K562 (cell line): ENCODE data around the gene MTARC2.

ENCODE experiments used
- CBX8 ChIP-seq: fragments of 200-600 bp; sonication (generic); IDR thresholded peaks from 2 replicates; pipeline ENCODE4 v1.6.1; 2012; ENCODE audit warnings: borderline replicate concordance, mixed run types, low read depth, mild to moderate bottlenecking, moderate library complexity, mixed read lengths, low read length, control low read depth, inconsistent platforms; ENCODE audit not compliant: poor library complexity, severe bottlenecking; ENCODE audit errors: extremely low read depth
- CTBP1 ChIP-seq: fragments of 450-650 bp; IDR thresholded peaks from 2 replicates; pipeline ENCODE4 v1.6.1; 2016; ENCODE audit warnings: borderline replicate concordance
- PRPF4 ChIP-seq: fragments of 200-400 bp; formaldehyde crosslinking; IDR thresholded peaks from one replicate; pipeline ENCODE4 v1.6.1; 2017; ENCODE audit warnings: low read length, low read depth, mild to moderate bottlenecking; ENCODE audit not compliant: insufficient read depth, poor library complexity, severe bottlenecking
- TARDBP ChIP-seq: fragments of 450-650 bp; IDR thresholded peaks from 2 replicates; pipeline ENCODE4 v1.6.1; 2016
- TCF7L2 ChIP-seq: fragments of 150-350 bp; IDR thresholded peaks from 2 replicates; pipeline ENCODE4 v1.6.1; 2016; ENCODE audit warnings: low read depth, mild to moderate bottlenecking, low read length, moderate library complexity
- YY1 ChIP-seq, 3 experiments: IDR thresholded peaks; 2 replicates each; pipeline ENCODE4 v1.6.1; 2011; ENCODE audit warnings: low read length in 2 of 3, mild to moderate bottlenecking in 2 of 3, moderate library complexity in 2 of 3, borderline replicate concordance in 1 of 3, control low read depth in 1 of 3, low read depth in 1 of 3; ENCODE audit not compliant: insufficient read depth in 3 of 3, insufficient replicate concordance in 2 of 3, control insufficient read depth in 1 of 3, insufficient read length in 1 of 3; ENCODE audit errors: extremely low read depth in 1 of 3
- ZBTB7A ChIP-seq: IDR thresholded peaks from 2 replicates; pipeline ENCODE4 v1.6.1; 2011; ENCODE audit warnings: low read depth, mild to moderate bottlenecking, low read length, moderate library complexity, borderline replicate concordance; ENCODE audit not compliant: control insufficient read depth
- ZNF133 ChIP-seq: fragments of 250-450 bp; sonication (Bioruptor Pico); IDR thresholded peaks from 2 replicates; pipeline ENCODE4 v1.4.0; 2020; ENCODE audit warnings: mild to moderate bottlenecking
- ZNF707 ChIP-seq: fragments of 250-450 bp; sonication (Bioruptor Pico); conservative IDR thresholded peaks from 2 replicates; pipeline ENCODE4 v1.8.0; 2022; ENCODE audit warnings: inconsistent platforms, mild to moderate bottlenecking, moderate library complexity
- TF ChIP-seq, protein P1 (sequence below): sonication (generic); formaldehyde crosslinking; IDR thresholded peaks from 2 replicates; pipeline ENCODE4 v1.9.0; 2022; ENCODE audit warnings: mild to moderate bottlenecking, missing genetic modification reagents
- TF ChIP-seq, protein P2 (sequence below): sonication (generic); formaldehyde crosslinking; IDR thresholded peaks from 2 replicates; pipeline ENCODE4 v1.8.0; 2023; ENCODE audit warnings: mild to moderate bottlenecking, missing genetic modification reagents
- TF ChIP-seq, protein P3 (sequence below), 3 experiments: IDR thresholded peaks in 2 of 3; conservative IDR thresholded peaks in 1 of 3; 2 replicates each; pipeline ENCODE4 v1.5.1; 2011 to 2012; ENCODE audit warnings: low read length in 3 of 3, mild to moderate bottlenecking in 3 of 3, control low read depth in 2 of 3, improper control_type of control experiment in 1 of 3, inconsistent platforms in 1 of 3, low read depth in 1 of 3, mixed read lengths in 1 of 3, moderate library complexity in 1 of 3; ENCODE audit not compliant: insufficient read depth in 2 of 3
- TF ChIP-seq, protein P4 (sequence below): sonication (generic); formaldehyde crosslinking; IDR thresholded peaks from 2 replicates; pipeline ENCODE4 v1.8.0; 2022; ENCODE audit warnings: mild to moderate bottlenecking, low read depth, missing genetic modification reagents

DNA sequence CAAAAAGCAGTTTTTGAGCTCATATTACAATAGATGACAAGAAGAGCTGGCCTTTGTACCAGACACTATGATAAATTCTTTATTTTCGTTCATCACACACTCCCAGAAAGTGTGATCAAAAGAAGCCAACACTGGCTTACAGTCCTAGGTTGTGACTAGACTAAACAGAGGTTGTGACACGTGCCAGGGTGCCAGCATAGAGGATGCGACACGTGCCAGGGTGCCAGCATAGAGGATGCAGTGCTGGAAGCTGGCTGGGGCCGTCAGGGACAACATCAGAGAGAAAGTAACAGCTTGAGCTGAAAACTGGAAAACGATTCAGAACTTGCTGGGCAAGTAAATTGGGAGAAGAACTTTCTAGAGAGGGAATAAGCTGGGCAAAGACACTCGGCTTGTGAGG is 40.8 kb downstream of the MTARC2 start:
- TF ChIP-seq ZBTB7A (no peak), CBX8 (no peak), ZNF707 (CRISPR knock-in tag) (no peak), TARDBP (no peak), PRPF4 (no peak), ZNF133 (CRISPR knock-in tag) (no peak), CTBP1 (no peak), YY1 (IDR thresholded peaks at IDR 0.05; ENCODE audit: borderline replicate concordance in 1 of 3, control insufficient read depth in 1 of 3, extremely low read depth in 1 of 3, insufficient read depth in 3 of 3, insufficient read length in 1 of 3, insufficient replicate concordance in 2 of 3, low read depth in 1 of 3, low read length in 2 of 3) (no peak), TCF7L2 (no peak)
- TF ChIP-seq, protein P1, sequence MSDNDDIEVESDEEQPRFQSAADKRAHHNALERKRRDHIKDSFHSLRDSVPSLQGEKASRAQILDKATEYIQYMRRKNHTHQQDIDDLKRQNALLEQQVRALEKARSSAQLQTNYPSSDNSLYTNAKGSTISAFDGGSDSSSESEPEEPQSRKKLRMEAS (CRISPR knock-in tag), result no peak
- TF ChIP-seq, protein P2, sequence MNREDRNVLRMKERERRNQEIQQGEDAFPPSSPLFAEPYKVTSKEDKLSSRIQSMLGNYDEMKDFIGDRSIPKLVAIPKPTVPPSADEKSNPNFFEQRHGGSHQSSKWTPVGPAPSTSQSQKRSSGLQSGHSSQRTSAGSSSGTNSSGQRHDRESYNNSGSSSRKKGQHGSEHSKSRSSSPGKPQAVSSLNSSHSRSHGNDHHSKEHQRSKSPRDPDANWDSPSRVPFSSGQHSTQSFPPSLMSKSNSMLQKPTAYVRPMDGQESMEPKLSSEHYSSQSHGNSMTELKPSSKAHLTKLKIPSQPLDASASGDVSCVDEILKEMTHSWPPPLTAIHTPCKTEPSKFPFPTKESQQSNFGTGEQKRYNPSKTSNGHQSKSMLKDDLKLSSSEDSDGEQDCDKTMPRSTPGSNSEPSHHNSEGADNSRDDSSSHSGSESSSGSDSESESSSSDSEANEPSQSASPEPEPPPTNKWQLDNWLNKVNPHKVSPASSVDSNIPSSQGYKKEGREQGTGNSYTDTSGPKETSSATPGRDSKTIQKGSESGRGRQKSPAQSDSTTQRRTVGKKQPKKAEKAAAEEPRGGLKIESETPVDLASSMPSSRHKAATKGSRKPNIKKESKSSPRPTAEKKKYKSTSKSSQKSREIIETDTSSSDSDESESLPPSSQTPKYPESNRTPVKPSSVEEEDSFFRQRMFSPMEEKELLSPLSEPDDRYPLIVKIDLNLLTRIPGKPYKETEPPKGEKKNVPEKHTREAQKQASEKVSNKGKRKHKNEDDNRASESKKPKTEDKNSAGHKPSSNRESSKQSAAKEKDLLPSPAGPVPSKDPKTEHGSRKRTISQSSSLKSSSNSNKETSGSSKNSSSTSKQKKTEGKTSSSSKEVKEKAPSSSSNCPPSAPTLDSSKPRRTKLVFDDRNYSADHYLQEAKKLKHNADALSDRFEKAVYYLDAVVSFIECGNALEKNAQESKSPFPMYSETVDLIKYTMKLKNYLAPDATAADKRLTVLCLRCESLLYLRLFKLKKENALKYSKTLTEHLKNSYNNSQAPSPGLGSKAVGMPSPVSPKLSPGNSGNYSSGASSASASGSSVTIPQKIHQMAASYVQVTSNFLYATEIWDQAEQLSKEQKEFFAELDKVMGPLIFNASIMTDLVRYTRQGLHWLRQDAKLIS, result no peak
- TF ChIP-seq, protein P3, sequence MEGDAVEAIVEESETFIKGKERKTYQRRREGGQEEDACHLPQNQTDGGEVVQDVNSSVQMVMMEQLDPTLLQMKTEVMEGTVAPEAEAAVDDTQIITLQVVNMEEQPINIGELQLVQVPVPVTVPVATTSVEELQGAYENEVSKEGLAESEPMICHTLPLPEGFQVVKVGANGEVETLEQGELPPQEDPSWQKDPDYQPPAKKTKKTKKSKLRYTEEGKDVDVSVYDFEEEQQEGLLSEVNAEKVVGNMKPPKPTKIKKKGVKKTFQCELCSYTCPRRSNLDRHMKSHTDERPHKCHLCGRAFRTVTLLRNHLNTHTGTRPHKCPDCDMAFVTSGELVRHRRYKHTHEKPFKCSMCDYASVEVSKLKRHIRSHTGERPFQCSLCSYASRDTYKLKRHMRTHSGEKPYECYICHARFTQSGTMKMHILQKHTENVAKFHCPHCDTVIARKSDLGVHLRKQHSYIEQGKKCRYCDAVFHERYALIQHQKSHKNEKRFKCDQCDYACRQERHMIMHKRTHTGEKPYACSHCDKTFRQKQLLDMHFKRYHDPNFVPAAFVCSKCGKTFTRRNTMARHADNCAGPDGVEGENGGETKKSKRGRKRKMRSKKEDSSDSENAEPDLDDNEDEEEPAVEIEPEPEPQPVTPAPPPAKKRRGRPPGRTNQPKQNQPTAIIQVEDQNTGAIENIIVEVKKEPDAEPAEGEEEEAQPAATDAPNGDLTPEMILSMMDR (IDR thresholded peaks at IDR 0.05 in 2 of 3, conservative IDR thresholded peaks at IDR 0.05 in 1 of 3; ENCODE audit: insufficient read depth in 2 of 3, low read depth in 1 of 3, low read length in 3 of 3), result no peak
- TF ChIP-seq, protein P4, sequence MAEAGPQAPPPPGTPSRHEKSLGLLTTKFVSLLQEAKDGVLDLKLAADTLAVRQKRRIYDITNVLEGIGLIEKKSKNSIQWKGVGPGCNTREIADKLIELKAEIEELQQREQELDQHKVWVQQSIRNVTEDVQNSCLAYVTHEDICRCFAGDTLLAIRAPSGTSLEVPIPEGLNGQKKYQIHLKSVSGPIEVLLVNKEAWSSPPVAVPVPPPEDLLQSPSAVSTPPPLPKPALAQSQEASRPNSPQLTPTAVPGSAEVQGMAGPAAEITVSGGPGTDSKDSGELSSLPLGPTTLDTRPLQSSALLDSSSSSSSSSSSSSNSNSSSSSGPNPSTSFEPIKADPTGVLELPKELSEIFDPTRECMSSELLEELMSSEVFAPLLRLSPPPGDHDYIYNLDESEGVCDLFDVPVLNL, result no peak
